K562 (cell line): ENCODE data around the gene VPS16. TPM values are rescaled to one million over a fixed set of nuclear protein-coding genes. Genes with fewer than 3 reads are reported as not detected.
A peak's percentile ranks its signal among the peaks of the same experiment; 100 is the strongest.

ENCODE experiments used
- ATAC-seq: fragments of 200-7000 bp; cut with Tn5 transposase; 3 replicates; pipeline ENCODE4 v1.9.1; 2020; ENCODE audit warnings: moderate library complexity
- BruUV-seq: library from RNA; stranded (reverse); fragments of 400-500 nt; replicated peaks from 2 replicates; lab custom pipeline; 2021; lab: Mats Ljungman, UMichigan
- CTCF ChIA-PET: fragments of 300-600 bp; formaldehyde crosslinking; extraction: SDS; loops from one replicate; lab custom pipeline; 2021; ENCODE audit warnings: low intra/inter-chr PET ratio; lab: Yijun Ruan, JAX
- POLR2A ChIA-PET: fragments of 300-600, 350-650 bp; sonication (Branson Sonifier 250); formaldehyde crosslinking; extraction: SDS; loops from one replicate; lab custom pipeline; 2021; ENCODE audit warnings: antibody characterized with exemption, inconsistent platforms; lab: Yijun Ruan, JAX
- DNase-seq, 4 experiments: peaks; one replicate each; pipeline versions ENCODE4 v3.0.0 to v3.0.0-alpha.2; 2011 to 2018; ENCODE audit warnings: low spot score in 3 of 4, mixed read lengths in 3 of 4; ENCODE audit errors: extremely low read depth in 1 of 4
- FAIRE-seq: peaks from 2 replicates; lab custom pipeline; 2011; peaks lifted over from hg19 to GRCh38; lab: Jason Lieb, UNC
- H2AFZ ChIP-seq: 2 replicates; pipeline ENCODE4 v1.6.0; 2011; ENCODE audit warnings: low read depth, low read length, control low read depth, inconsistent platforms
- H3K27ac ChIP-seq: fragments of 200-600 bp; 3 replicates; pipeline ENCODE4 v1.8.0; 2011; ENCODE audit warnings: low read depth, mild to moderate bottlenecking, control low read depth, inconsistent platforms, low read length, moderate library complexity, mixed read lengths; ENCODE audit errors: extremely low read depth
- H3K27me3 ChIP-seq, 2 experiments: fragments of 300-600 bp in 1 of 2; 2 replicates in 1 of 2; 3 replicates in 1 of 2; pipeline versions ENCODE4 v1.6.0 to v1.8.0; 2011; ENCODE audit warnings: inconsistent platforms in 2 of 2, low read length in 2 of 2, mild to moderate bottlenecking in 1 of 2, mixed read lengths in 1 of 2, moderate library complexity in 1 of 2; ENCODE audit not compliant: control insufficient read depth in 2 of 2, insufficient read depth in 2 of 2
- H3K36me3 ChIP-seq: fragments of 300-600 bp; 3 replicates; pipeline ENCODE4 v1.8.0; 2011; ENCODE audit warnings: mild to moderate bottlenecking, low read length, inconsistent platforms; ENCODE audit not compliant: control insufficient read depth, insufficient read depth
- H3K4me1 ChIP-seq, 2 experiments: fragments of 200-600 bp in 1 of 2; replicated peaks in 1 of 2; 2 replicates in 1 of 2; 3 replicates in 1 of 2; pipeline versions ENCODE4 v1.5.1 to v1.8.0; 2011; ENCODE audit warnings: inconsistent platforms in 2 of 2, low read length in 2 of 2, mild to moderate bottlenecking in 1 of 2, mixed read lengths in 1 of 2, moderate library complexity in 1 of 2; ENCODE audit not compliant: control insufficient read depth in 2 of 2, insufficient read depth in 2 of 2
- H3K4me2 ChIP-seq: 2 replicates; pipeline ENCODE4 v1.6.1; 2011; ENCODE audit warnings: low read length, control low read depth, inconsistent platforms, mixed read lengths; ENCODE audit not compliant: insufficient read depth
- H3K4me3 ChIP-seq: fragments of 200-600 bp; sonication (generic), shearing (Covaris generic); 2 replicates; pipeline ENCODE4 v1.5.1; 2016; ENCODE audit warnings: control low read depth, inconsistent platforms
- H3K79me2 ChIP-seq: fragments of 200-600 bp; 3 replicates; pipeline ENCODE4 v1.8.0; 2011; ENCODE audit warnings: low read length, inconsistent platforms; ENCODE audit not compliant: control insufficient read depth, insufficient read depth
- H3K9ac ChIP-seq, 2 experiments: 2 replicates each; pipeline versions ENCODE4 v1.6.0 to v1.6.1; 2011; ENCODE audit warnings: low read depth in 2 of 2, low read length in 2 of 2, control low read depth in 1 of 2, inconsistent platforms in 1 of 2, mild to moderate bottlenecking in 1 of 2, mixed read lengths in 1 of 2; ENCODE audit not compliant: insufficient read depth in 1 of 2
- H3K9me1 ChIP-seq: one replicate; pipeline ENCODE4 v1.6.0; 2011; ENCODE audit warnings: inconsistent platforms, mild to moderate bottlenecking, low read length, moderate library complexity; ENCODE audit not compliant: control insufficient read depth, insufficient read depth
- H3K9me3 ChIP-seq: replicated peaks from 2 replicates; pipeline ENCODE4 v1.5.1; 2011; ENCODE audit warnings: low read depth, low read length, inconsistent platforms; ENCODE audit not compliant: control insufficient read depth, insufficient read depth
- H4K20me1 ChIP-seq: replicated peaks from 2 replicates; pipeline ENCODE4 v1.6.1; 2011; ENCODE audit warnings: low read length, inconsistent platforms, mixed read lengths; ENCODE audit not compliant: control insufficient read depth, insufficient read depth
- EGR1 ChIP-seq: fragments of 450-650 bp; conservative IDR thresholded peaks from 2 replicates; pipeline ENCODE4 v1.6.1; 2017; ENCODE audit warnings: mild to moderate bottlenecking
- ESRRA ChIP-seq: fragments of 450-650 bp; IDR thresholded peaks from 2 replicates; pipeline ENCODE4 v1.6.1; 2014; ENCODE audit warnings: low read depth, mild to moderate bottlenecking, moderate library complexity, borderline replicate concordance
- HMGN3 ChIP-seq: IDR thresholded peaks from 2 replicates; pipeline ENCODE4 v1.6.1; 2011; ENCODE audit warnings: borderline replicate concordance, low read depth, mild to moderate bottlenecking, mixed read lengths, low read length; ENCODE audit not compliant: insufficient read length; ENCODE audit errors: extremely low read depth
- MAX ChIP-seq: sonication (generic); formaldehyde crosslinking; IDR thresholded peaks from 2 replicates; pipeline ENCODE4 v1.9.0; 2022; ENCODE audit warnings: mild to moderate bottlenecking, missing genetic modification reagents
- SMARCA5 ChIP-seq: fragments of 450-650 bp; IDR thresholded peaks from 2 replicates; pipeline ENCODE4 v1.6.1; 2016
- ZNF780A ChIP-seq: fragments of 250-450 bp; sonication (Bioruptor Pico); IDR thresholded peaks from 2 replicates; pipeline ENCODE4 v1.5.0; 2021; ENCODE audit warnings: mild to moderate bottlenecking
- WGBS: fragments of 100-300 bp; shearing (Covaris generic); methylation state at CpG from one replicate; pipeline ENCODE4 v1.1.6; 2016; ENCODE audit warnings: low coverage, mixed read lengths; ENCODE audit not compliant: insufficient coverage; ENCODE audit errors: missing lambda C conversion rate; 5-methylcytosine and 5-hydroxymethylcytosine counted together
- in situ Hi-C: fragments of 300-500 bp; cut with MboI; formaldehyde crosslinking; loops from 4 replicates; pipeline ENCODE4 v1.15.0; 2018; ENCODE audit warnings: inconsistent platforms, mixed read lengths
- intact Hi-C: fragments of 100-400 bp; cut with micrococcal nuclease; formaldehyde crosslinking; loops from 2 replicates; pipeline ENCODE4 v1.14.2; 2022
- polyA plus RNA-seq, 8 experiments: library from polyadenylated mRNA; depleted of rRNA in 4 of 8; stranded (reverse) in 5 of 8; unstranded in 3 of 8; fragments of >200 nt; fragmentation: Nextera tagmentation in 2 of 8; fragmentation: Illumina TruSeq in 1 of 8; extraction: Ambion mirVana in 2 of 8; extraction: Trizol in 1 of 8; gene quantifications; 2 replicates each; pipeline versions ENCODE4 v1.2.1 to v1.2.3, GENCODE V29; 2011 to 2014; ENCODE audit warnings: inconsistent platforms in 1 of 8, missing spikeins in 1 of 8
- total RNA-seq, 7 experiments: library from RNA; depleted of rRNA in 6 of 7; stranded (reverse); fragments of >200 nt in 6 of 7; fragmentation: Illumina TruSeq in 2 of 7; extraction: Trizol in 2 of 7; gene quantifications; 2 replicates each; pipeline versions ENCODE4 v1.2.1 to v1.2.3, GENCODE V29; 2011 to 2021; ENCODE audit warnings: low replicate concordance in 1 of 7

The VPS16 gene
- total and polyA plus RNA-seq, 9 of the 15 experiments (the other 6 are each of a cell fraction or from before 2014, with no cell fraction given), result 6.8 to 24.7 (median 14.0) TPM

- POLR2A ChIA-PET, result no interaction called here
- FAIRE-seq (no peak), ATAC-seq (no peak), DNase-seq (peak in 3 of 4 experiments; percentile 15 to 50 (median 44))
- intact Hi-C loops (no loop called here), in situ Hi-C loops (no loop called here)
- Histone ChIP-seq H3K79me2 (no peaks in the 10 kb centered on the region), H3K4me3 (no peak overlapping the region), H2AFZ (no peak overlapping the region), H3K9me1 (no peaks in the 10 kb centered on the region), H3K9ac (no peak overlapping the region), H3K27me3 (peaks cover 0 to 17% of the 10 kb centered on the region in 2 experiments; a peak in 2 of 5 replicates), H4K20me1 (no peaks in the 10 kb centered on the region), H3K9me3 (no peaks in the 10 kb centered on the region), H3K27ac (no peak overlapping the region), H3K4me2 (no peak overlapping the region), H3K36me3 (no peaks in the 10 kb centered on the region), H3K4me1 (peaks cover 4 to 23% of the 10 kb centered on the region in 2 experiments; a peak in 4 of 5 replicates)
- BruUV-seq, result no TSS peak
- WGBS, result 17% methylated on average over 8 of the region's 22 CpGs
- CTCF ChIA-PET, result no interaction called here
- TF ChIP-seq EGR1 (peak; percentile 85), ZNF780A (CRISPR knock-in tag) (no peak), MAX (CRISPR knock-in tag) (no peak)
These were observed 34.7 kb upstream of the VPS16 start for GRCh38 chr20:2805689-2806350.

GRCh38 chr20:2806351-2806701, 34.2 kb upstream of the VPS16 start:
- whole genome bisulfite sequencing, result 5% methylated on average over 4 of the region's 4 CpGs
- Histone ChIP-seq H3K9me3 (no peaks in the 10 kb centered on the region), H3K9me1 (no peaks in the 10 kb centered on the region), H3K4me1 (peaks cover 4 to 20% of the 10 kb centered on the region in 2 experiments; a peak in 4 of 5 replicates), H3K4me3 (no peak overlapping the region), H3K27me3 (peaks cover 0 to 14% of the 10 kb centered on the region in 2 experiments; a peak in 2 of 5 replicates), H2AFZ (no peak overlapping the region), H3K4me2 (no peak overlapping the region), H3K79me2 (no peaks in the 10 kb centered on the region), H3K9ac (no peak overlapping the region), H3K36me3 (no peaks in the 10 kb centered on the region), H3K27ac (no peak overlapping the region), H4K20me1 (no peaks in the 10 kb centered on the region)
- intact Hi-C loops (no loop called here), in situ Hi-C loops (no loop called here)
- DNase-seq, result no peak
- ChIA-PET CTCF (no interaction called here), POLR2A (no interaction called here)
- FAIRE-seq, result no peak
- no TSS peak for BruUV-seq
- TF ChIP-seq SMARCA5 (no peak), ESRRA (no peak), HMGN3 (no peak)
- ATAC-seq, result no peak
